PC-9 (cell line): ENCODE measurements around the gene PLIN1.

ENCODE experiments used
- EZH2 ChIP-seq: fragments of 200-600 bp; sonication (generic); IDR thresholded peaks from 2 replicates; pipeline ENCODE4 v1.8.0; 2017; ENCODE audit warnings: antibody characterized with exemption, low read depth
- TF ChIP-seq, protein P1 (sequence below): fragments of 200-600 bp; sonication (generic); conservative IDR thresholded peaks from 2 replicates; pipeline ENCODE4 v1.6.1; 2017; ENCODE audit warnings: mixed run types, antibody characterized with exemption, mild to moderate bottlenecking, moderate library complexity

- TF ChIP-seq, protein P1, sequence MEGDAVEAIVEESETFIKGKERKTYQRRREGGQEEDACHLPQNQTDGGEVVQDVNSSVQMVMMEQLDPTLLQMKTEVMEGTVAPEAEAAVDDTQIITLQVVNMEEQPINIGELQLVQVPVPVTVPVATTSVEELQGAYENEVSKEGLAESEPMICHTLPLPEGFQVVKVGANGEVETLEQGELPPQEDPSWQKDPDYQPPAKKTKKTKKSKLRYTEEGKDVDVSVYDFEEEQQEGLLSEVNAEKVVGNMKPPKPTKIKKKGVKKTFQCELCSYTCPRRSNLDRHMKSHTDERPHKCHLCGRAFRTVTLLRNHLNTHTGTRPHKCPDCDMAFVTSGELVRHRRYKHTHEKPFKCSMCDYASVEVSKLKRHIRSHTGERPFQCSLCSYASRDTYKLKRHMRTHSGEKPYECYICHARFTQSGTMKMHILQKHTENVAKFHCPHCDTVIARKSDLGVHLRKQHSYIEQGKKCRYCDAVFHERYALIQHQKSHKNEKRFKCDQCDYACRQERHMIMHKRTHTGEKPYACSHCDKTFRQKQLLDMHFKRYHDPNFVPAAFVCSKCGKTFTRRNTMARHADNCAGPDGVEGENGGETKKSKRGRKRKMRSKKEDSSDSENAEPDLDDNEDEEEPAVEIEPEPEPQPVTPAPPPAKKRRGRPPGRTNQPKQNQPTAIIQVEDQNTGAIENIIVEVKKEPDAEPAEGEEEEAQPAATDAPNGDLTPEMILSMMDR, result no peak
- no peak for TF ChIP-seq EZH2
Observed at GRCh38 chr15:89681146-89681545, 2.0 kb upstream of the PLIN1 start.
